Transverse colon (tissue), 4 donors: ENCODE data around the gene GSTK1. TPM values are rescaled to one million over a fixed set of nuclear protein-coding genes. Genes with fewer than 3 reads are reported as not detected.

Experiments
- DNase-seq: peaks from one replicate; pipeline ENCODE4 v3.0.0-alpha.2; 2019
- H3K27ac ChIP-seq, 4 donors: fragments of 200-600 bp; sonication (generic); 2 replicates each; pipeline ENCODE4 v1.5.1; 2016 to 2018; ENCODE audit warnings: inconsistent platforms in 4 of 4
- H3K27me3 ChIP-seq: fragments of 200-600 bp; sonication (generic); 2 replicates; pipeline ENCODE4 v1.5.1; 2017; ENCODE audit warnings: inconsistent platforms
- H3K36me3 ChIP-seq, 4 donors: fragments of 200-600 bp; sonication (generic); 2 replicates each; pipeline ENCODE4 v1.5.1; 2017 to 2019; ENCODE audit warnings: inconsistent platforms in 4 of 4
- H3K4me1 ChIP-seq, 4 donors: fragments of 200-600 bp; sonication (generic); 2 replicates each; pipeline ENCODE4 v1.5.1; 2017 to 2020; ENCODE audit warnings: inconsistent platforms in 4 of 4
- H3K4me3 ChIP-seq, 4 donors: fragments of 200-600 bp; sonication (generic); 1 replicate in 1 of 4; 2 replicates in 3 of 4; pipeline versions ENCODE4 v1.5.1 to v1.6.1; 2017 to 2019; ENCODE audit warnings: inconsistent platforms in 4 of 4
- H3K9me3 ChIP-seq, 2 donors: fragments of 200-600 bp; sonication (generic); 2 replicates each; pipeline ENCODE4 v1.5.1; 2017 to 2019; ENCODE audit warnings: inconsistent platforms in 2 of 2
- EP300 ChIP-seq: sonication (generic); formaldehyde crosslinking; IDR thresholded peaks from one replicate; pipeline ENCODE4 v1.6.1; 2017; ENCODE audit warnings: antibody characterized with exemption, low read depth
- POLR2A ChIP-seq: fragments of 450-650 bp; IDR thresholded peaks from one replicate; pipeline ENCODE4 v1.6.1; 2016; ENCODE audit warnings: antibody characterized with exemption, mild to moderate bottlenecking, moderate library complexity
- POLR2AphosphoS5 ChIP-seq, 3 donors: sonication (generic); formaldehyde crosslinking; IDR thresholded peaks; one replicate each; pipeline ENCODE4 v1.6.1; 2016; ENCODE audit warnings: antibody characterized with exemption in 3 of 3
- WGBS, 2 donors: methylation state at CpG; one replicate each; pipeline ENCODE4 v1.1.5; 2018; ENCODE audit warnings: low coverage in 1 of 2; 5-methylcytosine and 5-hydroxymethylcytosine counted together
- in situ Hi-C, 4 donors: fragments of 200-750 bp; cut with MboI; loops; one replicate each; pipeline versions ENCODE4 v1.15.0 to v1.15.1; 2017; ENCODE audit warnings: low sequenced_read_pairs in 3 of 4, low pct_ligation_motif_present in 1 of 4, low pct_unique_long_range_greater_than_20kb in 1 of 4
- intact Hi-C: fragments of 100-400 bp; cut with DNase I; formaldehyde crosslinking; loops from one replicate; pipeline ENCODE4 v1.15.1; 2023; ENCODE audit warnings: low total_unique reads
- total RNA-seq, 4 donors: library from RNA; depleted of rRNA; stranded (reverse); fragments of >200 nt; gene quantifications; one replicate each; pipeline ENCODE4 v1.1.0, GENCODE V29; 2016
- TF ChIP-seq, protein P1 (sequence below), 5 experiments: fragments of 200-600 bp in 3 of 5; fragments of 450-650 bp in 2 of 5; sonication (generic) in 3 of 5; IDR thresholded peaks; 1 replicate in 2 of 5; 2 replicates in 3 of 5; pipeline ENCODE4 v1.5.1; 2016 to 2017; ENCODE audit warnings: antibody characterized with exemption in 5 of 5, inconsistent platforms in 3 of 5, mild to moderate bottlenecking in 2 of 5, moderate library complexity in 1 of 5

The GSTK1 gene
- total RNA-seq, 4 donors from 2014 or later: 333 to 472 (median 376) TPM

GRCh38 chr7:143304938-143305337 lies 41.7 kb downstream of the GSTK1 start:
- no peak for TF ChIP-seq EP300
- TF ChIP-seq, protein P1, sequence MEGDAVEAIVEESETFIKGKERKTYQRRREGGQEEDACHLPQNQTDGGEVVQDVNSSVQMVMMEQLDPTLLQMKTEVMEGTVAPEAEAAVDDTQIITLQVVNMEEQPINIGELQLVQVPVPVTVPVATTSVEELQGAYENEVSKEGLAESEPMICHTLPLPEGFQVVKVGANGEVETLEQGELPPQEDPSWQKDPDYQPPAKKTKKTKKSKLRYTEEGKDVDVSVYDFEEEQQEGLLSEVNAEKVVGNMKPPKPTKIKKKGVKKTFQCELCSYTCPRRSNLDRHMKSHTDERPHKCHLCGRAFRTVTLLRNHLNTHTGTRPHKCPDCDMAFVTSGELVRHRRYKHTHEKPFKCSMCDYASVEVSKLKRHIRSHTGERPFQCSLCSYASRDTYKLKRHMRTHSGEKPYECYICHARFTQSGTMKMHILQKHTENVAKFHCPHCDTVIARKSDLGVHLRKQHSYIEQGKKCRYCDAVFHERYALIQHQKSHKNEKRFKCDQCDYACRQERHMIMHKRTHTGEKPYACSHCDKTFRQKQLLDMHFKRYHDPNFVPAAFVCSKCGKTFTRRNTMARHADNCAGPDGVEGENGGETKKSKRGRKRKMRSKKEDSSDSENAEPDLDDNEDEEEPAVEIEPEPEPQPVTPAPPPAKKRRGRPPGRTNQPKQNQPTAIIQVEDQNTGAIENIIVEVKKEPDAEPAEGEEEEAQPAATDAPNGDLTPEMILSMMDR (IDR thresholded peaks at IDR 0.05): no peak
- TF ChIP-seq POLR2AphosphoS5 (IDR thresholded peaks at IDR 0.05): no peak
- no peak for TF ChIP-seq POLR2A
- no peak for DNase-seq
- Histone ChIP-seq H3K27ac (no peak overlapping the region), H3K4me1 (peaks cover 0 to 15% (median 5%) of the 10 kb centered on the region in 4 donors), H3K36me3 (peaks cover 0 to 64% (median 25%) of the 10 kb centered on the region in 4 donors), H3K27me3 (no peaks in the 10 kb centered on the region), H3K9me3 (no peaks in the 10 kb centered on the region), H3K4me3 (no peak overlapping the region)
- in situ Hi-C loops: loop anchor here in 3 of 4 donors (5.0 to 10.0 kb wide), 2 partner anchors 60 to 63 kb away; no protein-coding TSS in a partner anchor
- WGBS, 2 donors: 80 to 100% methylated on average over 1 to 5 of the region's 6 CpGs
- intact Hi-C loops: loop anchor here (5.0 kb wide), 1 partner anchor 63 kb away; no protein-coding TSS in a partner anchor

GRCh38 chr7:143305423-143306070 lies 42.3 kb downstream of the GSTK1 start:
- Histone ChIP-seq H3K4me3 (no peak overlapping the region), H3K27ac (no peak overlapping the region), H3K27me3 (no peaks in the 10 kb centered on the region), H3K36me3 (peaks cover 0 to 58% (median 23%) of the 10 kb centered on the region in 4 donors), H3K9me3 (no peaks in the 10 kb centered on the region), H3K4me1 (peaks cover 0 to 9% (median 3%) of the 10 kb centered on the region in 4 donors)
- 49 to 60% methylated on average over 5 to 10 of the region's 10 CpGs for WGBS, 2 donors
- in situ Hi-C loops (loop anchor here in 1 of 4 donors (10.0 kb wide), 1 partner anchor 61 kb away; no protein-coding TSS in a partner anchor), intact Hi-C loops (loop anchor here (5.0 kb wide), 1 partner anchor 63 kb away; no protein-coding TSS in a partner anchor)
- TF ChIP-seq POLR2AphosphoS5 (IDR thresholded peaks at IDR 0.05): peak in 1 of 3 donors; percentile 24
- TF ChIP-seq EP300: no peak
- no peak for TF ChIP-seq POLR2A
- TF ChIP-seq, protein P1 (IDR thresholded peaks at IDR 0.05): peak; percentile 72 to 91 (median 80)
- peak; percentile 90 for DNase-seq

DNA sequence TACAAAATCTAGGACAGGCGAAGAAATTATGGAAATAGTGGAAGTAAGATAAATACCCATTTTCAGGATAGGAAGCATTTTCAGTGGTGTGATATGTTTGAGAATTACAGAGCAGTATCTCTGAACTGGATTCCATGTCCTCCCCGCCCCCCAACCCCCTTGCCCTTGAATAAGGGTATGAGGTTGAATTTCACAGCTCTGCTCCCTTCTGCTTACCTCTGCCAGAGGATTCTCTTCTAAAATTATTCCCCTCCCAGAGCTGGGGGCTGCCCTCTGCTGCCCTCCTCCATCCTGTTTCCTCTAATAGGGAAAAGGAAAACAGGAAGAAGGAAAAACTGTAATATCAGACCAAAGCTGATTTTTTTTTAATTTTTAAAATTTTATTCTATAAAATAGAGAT lies 45.4 kb downstream of the GSTK1 start:
- 95% methylated on average over 2 of the region's 2 CpGs; no CpG with 5 or more reads in 1 of the 2 donors for WGBS, 2 donors
- no peaks in the 10 kb centered on the region for H3K27me3 ChIP-seq
- H3K36me3 ChIP-seq: peaks cover 0 to 29% (median 13%) of the 10 kb centered on the region in 4 donors
- intact Hi-C loops: loop anchor here (5.0 kb wide), 1 partner anchor 66 kb away; no protein-coding TSS in a partner anchor
- H3K4me1 ChIP-seq: peaks cover 0 to 5% (median 2%) of the 10 kb centered on the region in 4 donors
- no peak overlapping the region for H3K4me3 ChIP-seq
- H3K9me3 ChIP-seq: no peaks in the 10 kb centered on the region
- no peak overlapping the region for H3K27ac ChIP-seq
- TF ChIP-seq EP300: no peak
- TF ChIP-seq POLR2A: no peak
- TF ChIP-seq POLR2AphosphoS5 (IDR thresholded peaks at IDR 0.05): no peak
- TF ChIP-seq, protein P1 (IDR thresholded peaks at IDR 0.05): no peak
- in situ Hi-C loops: loop anchor here in 1 of 4 donors (10.0 kb wide), 1 partner anchor 64 kb away; no protein-coding TSS in a partner anchor
- no peak for DNase-seq

DNA sequence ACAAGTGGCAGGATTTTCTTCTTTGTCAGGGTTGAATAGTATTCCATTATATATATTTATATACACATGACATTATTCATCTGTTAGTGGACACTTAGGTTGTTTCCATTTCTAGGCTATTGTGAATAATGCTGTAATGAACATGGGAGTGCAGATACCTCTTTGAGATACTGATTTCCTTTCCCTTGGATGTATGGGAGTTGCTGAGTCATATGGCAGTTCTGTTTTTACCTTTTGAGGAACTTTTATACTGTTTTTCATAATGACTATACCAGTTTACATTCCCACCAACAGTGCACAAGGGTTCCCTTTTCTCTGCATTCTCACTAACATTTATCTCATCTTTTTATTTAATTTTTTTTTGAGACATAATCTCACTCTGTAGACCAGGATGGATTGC lies 50.9 kb downstream of the GSTK1 start:
- intact Hi-C loops (no loop called here), in situ Hi-C loops (loop anchor here in 1 of 4 donors (10.0 kb wide), 1 partner anchor 101 kb away; no protein-coding TSS in a partner anchor)
- H3K27me3 ChIP-seq: no peaks in the 10 kb centered on the region
- TF ChIP-seq EP300: no peak
- TF ChIP-seq, protein P1 (IDR thresholded peaks at IDR 0.05): no peak
- no peak for TF ChIP-seq POLR2A
- no peak for TF ChIP-seq POLR2AphosphoS5 (IDR thresholded peaks at IDR 0.05)
- H3K9me3 ChIP-seq: no peaks in the 10 kb centered on the region
- no peak overlapping the region for H3K27ac ChIP-seq
- no peaks in the 10 kb centered on the region for H3K4me1 ChIP-seq
- no peaks in the 10 kb centered on the region for H3K36me3 ChIP-seq
- H3K4me3 ChIP-seq: no peak overlapping the region
- no peak for DNase-seq
